Gastrocnemius medialis (tissue), 4 donors: Measurements from ENCODE around the gene APLP2. TPM values are rescaled to one million over a fixed set of nuclear protein-coding genes. Genes with fewer than 3 reads are reported as not detected.
"Not testable (repeated sequence)": the region's sequence is repeated elsewhere in the genome, so short reads cannot be mapped to it uniquely, and the experiment has no call there.

Experiments
- ATAC-seq, 2 donors: fragments of 150-250 bp; one replicate each; pipeline ENCODE4 v1.9.1; 2016
- DNase-seq, 2 donors: peaks; one replicate each; pipeline ENCODE4 v3.0.0-alpha.2; 2019
- H3K27ac ChIP-seq, 4 donors: fragments of 200-600 bp; sonication (generic); 1 replicate in 1 of 4; 2 replicates in 3 of 4; pipeline ENCODE4 v1.5.1; 2016 to 2018; ENCODE audit warnings: mild to moderate bottlenecking in 2 of 4, moderate library complexity in 1 of 4
- H3K27me3 ChIP-seq, 3 donors: fragments of 200-600 bp; sonication (generic) in 2 of 3; 1 replicate in 1 of 3; 2 replicates in 2 of 3; pipeline versions ENCODE4 v1.5.1 to v1.6.0; 2016 to 2019; ENCODE audit warnings: mild to moderate bottlenecking in 1 of 3, moderate library complexity in 1 of 3
- H3K36me3 ChIP-seq, 2 donors: fragments of 200-600 bp; sonication (generic) in 1 of 2; one replicate each; pipeline ENCODE4 v1.5.1; 2017 to 2018
- H3K4me1 ChIP-seq, 2 donors: fragments of 200-600 bp; sonication (generic) in 1 of 2; one replicate each; pipeline ENCODE4 v1.5.1; 2016 to 2017; ENCODE audit warnings: mild to moderate bottlenecking in 2 of 2
- H3K4me3 ChIP-seq, 4 donors: fragments of 200-600 bp; sonication (generic) in 3 of 4; 1 replicate in 1 of 4; 2 replicates in 3 of 4; pipeline ENCODE4 v1.5.1; 2016 to 2019; ENCODE audit warnings: mild to moderate bottlenecking in 2 of 4
- H3K9me3 ChIP-seq, 3 donors: fragments of 200-600 bp; sonication (generic) in 2 of 3; 1 replicate in 1 of 3; 2 replicates in 2 of 3; pipeline ENCODE4 v1.5.1; 2016 to 2019
- POLR2A ChIP-seq, 2 donors: fragments of 450-650 bp; IDR thresholded peaks; one replicate each; pipeline ENCODE4 v1.6.1; 2017; ENCODE audit warnings: antibody characterized with exemption in 2 of 2, mild to moderate bottlenecking in 2 of 2, moderate library complexity in 2 of 2
- in situ Hi-C, 4 donors: fragments of 200-750 bp; cut with MboI; loops; one replicate each; pipeline versions ENCODE4 v1.15.0 to v1.8.0; 2017; ENCODE audit warnings: low sequenced_read_pairs in 4 of 4
- intact Hi-C: fragments of 100-400 bp; cut with DNase I; formaldehyde crosslinking; loops from one replicate; pipeline ENCODE4 v1.15.1; 2023; ENCODE audit warnings: low total_unique reads
- total RNA-seq, 4 donors: library from RNA; depleted of rRNA; stranded (reverse); fragments of >200 nt; gene quantifications; one replicate each; pipeline versions ENCODE4 v1.1.0 to v1.2.3, GENCODE V29; 2016
- TF ChIP-seq, protein P1 (sequence below), 5 experiments: fragments of 450-650 bp in 3 of 5; fragments of 200-600 bp in 2 of 5; sonication (generic) in 2 of 5; IDR thresholded peaks in 4 of 5; conservative IDR thresholded peaks in 1 of 5; 1 replicate in 4 of 5; 2 replicates in 1 of 5; pipeline ENCODE4 v1.5.1; 2016 to 2019; ENCODE audit warnings: antibody characterized with exemption in 5 of 5, mild to moderate bottlenecking in 3 of 5, moderate library complexity in 3 of 5

The APLP2 gene
- total RNA-seq, 4 donors from 2014 or later: 80.4 to 110 (median 82.1) TPM

DNA sequence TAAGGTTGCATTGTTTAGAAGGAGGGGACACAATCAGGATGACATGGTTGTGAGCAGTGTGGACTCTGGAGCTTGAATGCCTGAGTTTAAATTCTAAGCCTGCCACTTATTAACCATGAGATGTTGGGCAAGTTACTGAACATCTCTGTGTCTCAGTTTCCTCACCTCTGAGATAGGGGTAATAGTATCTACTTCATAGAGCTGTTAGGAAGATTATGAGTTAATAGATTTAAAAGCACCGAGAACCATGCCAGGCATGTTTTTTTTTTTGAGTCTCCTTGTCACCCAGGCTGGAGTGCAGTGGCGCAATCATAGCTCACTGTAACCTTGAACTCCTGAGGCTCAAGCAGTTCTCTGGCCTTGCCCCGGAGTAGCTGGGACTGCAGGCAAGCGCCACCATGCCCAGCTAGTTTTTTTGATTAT lies 123.2 kb downstream of the APLP2 start:
- H3K36me3 ChIP-seq: no peaks in the 10 kb centered on the region
- intact Hi-C loops: no loop called here
- H3K4me1 ChIP-seq: no peaks in the 10 kb centered on the region
- TF ChIP-seq, protein P1, sequence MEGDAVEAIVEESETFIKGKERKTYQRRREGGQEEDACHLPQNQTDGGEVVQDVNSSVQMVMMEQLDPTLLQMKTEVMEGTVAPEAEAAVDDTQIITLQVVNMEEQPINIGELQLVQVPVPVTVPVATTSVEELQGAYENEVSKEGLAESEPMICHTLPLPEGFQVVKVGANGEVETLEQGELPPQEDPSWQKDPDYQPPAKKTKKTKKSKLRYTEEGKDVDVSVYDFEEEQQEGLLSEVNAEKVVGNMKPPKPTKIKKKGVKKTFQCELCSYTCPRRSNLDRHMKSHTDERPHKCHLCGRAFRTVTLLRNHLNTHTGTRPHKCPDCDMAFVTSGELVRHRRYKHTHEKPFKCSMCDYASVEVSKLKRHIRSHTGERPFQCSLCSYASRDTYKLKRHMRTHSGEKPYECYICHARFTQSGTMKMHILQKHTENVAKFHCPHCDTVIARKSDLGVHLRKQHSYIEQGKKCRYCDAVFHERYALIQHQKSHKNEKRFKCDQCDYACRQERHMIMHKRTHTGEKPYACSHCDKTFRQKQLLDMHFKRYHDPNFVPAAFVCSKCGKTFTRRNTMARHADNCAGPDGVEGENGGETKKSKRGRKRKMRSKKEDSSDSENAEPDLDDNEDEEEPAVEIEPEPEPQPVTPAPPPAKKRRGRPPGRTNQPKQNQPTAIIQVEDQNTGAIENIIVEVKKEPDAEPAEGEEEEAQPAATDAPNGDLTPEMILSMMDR (IDR thresholded peaks at IDR 0.05 in 4 of 5, conservative IDR thresholded peaks at IDR 0.05 in 1 of 5): no peak
- TF ChIP-seq POLR2A (IDR thresholded peaks at IDR 0.05): no peak
- no peaks in the 10 kb centered on the region for H3K9me3 ChIP-seq
- H3K27me3 ChIP-seq: no peaks in the 10 kb centered on the region
- H3K27ac ChIP-seq: no peak overlapping the region
- ATAC-seq: no peak
- no peak for DNase-seq
- in situ Hi-C loops: no loop called here
- no peak overlapping the region for H3K4me3 ChIP-seq

DNA sequence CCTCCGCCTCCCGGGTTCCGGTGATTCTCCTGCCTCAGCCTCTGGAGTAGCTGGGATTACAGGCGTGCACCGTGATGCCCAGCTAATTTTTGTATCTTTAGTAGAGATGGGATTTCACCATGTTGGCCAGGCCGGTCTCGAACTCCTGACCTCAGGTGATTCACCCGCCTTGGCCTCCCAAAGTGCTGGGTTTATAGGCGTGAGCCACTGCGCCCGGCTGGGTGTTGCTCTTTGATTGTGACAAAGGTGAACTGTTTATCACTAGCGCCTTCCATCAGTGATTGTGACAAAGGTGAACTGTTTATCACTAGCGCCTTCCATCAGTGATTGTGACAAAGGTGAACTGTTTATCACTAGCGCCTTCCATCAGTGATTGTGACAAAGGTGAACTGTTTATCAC lies 123.9 kb downstream of the APLP2 start:
- intact Hi-C loops, H3K9me3 ChIP-seq, DNase-seq, H3K4me1 ChIP-seq, H3K36me3 ChIP-seq, H3K27me3 ChIP-seq, in situ Hi-C loops, H3K4me3 ChIP-seq, ATAC-seq, H3K27ac ChIP-seq: not testable (repeated sequence)

Other genes with a start within 250 kb of the APLP2 start
- gene NFRKB, start 174.3 kb upstream of the APLP2 start, total RNA-seq: 10 to 100 TPM; 22.5 to 34.3 (median 23.4) TPM
- 10 to 100 TPM in 1 of 4 donors, 1 to 10 TPM in 3; 3.3 to 10.9 (median 9.0) TPM for gene PRDM10, start 67.1 kb upstream of the APLP2 start, total RNA-seq
- 1 to 10 TPM in 3 of 4 donors, under 1 TPM in 1; 0.20 to 2.2 (median 1.3) TPM for gene ST14, start 89.9 kb downstream of the APLP2 start, total RNA-seq
- gene ZBTB44, start 245.0 kb downstream of the APLP2 start, total RNA-seq: 100 to 1,000 TPM in 1 of 4 donors, 10 to 100 TPM in 3; 57.4 to 108 (median 68.8) TPM